SK-N-MC (cell line): ENCODE measurements around the gene ANGPTL8.

ENCODE experiments used
- EZH2 ChIP-seq: fragments of 200-600 bp; sonication (generic); IDR thresholded peaks from one replicate; pipeline ENCODE4 v1.6.1; 2017; ENCODE audit warnings: antibody characterized with exemption
- FOXP2 ChIP-seq: optimal IDR thresholded peaks from 2 replicates; pipeline ENCODE3; 2011; ENCODE audit warnings: mild to moderate bottlenecking, moderate library complexity; ENCODE audit not compliant: insufficient read depth; ENCODE audit errors: extremely low read length, control extremely low read depth
- POLR2AphosphoS5 ChIP-seq: IDR thresholded peaks from 2 replicates; pipeline ENCODE4 v1.6.1; 2012; ENCODE audit warnings: mild to moderate bottlenecking, low read depth, low read length, borderline replicate concordance

- TF ChIP-seq POLR2AphosphoS5 (no peak), EZH2 (no peak), FOXP2 (no peak)
These were observed 40.5 kb upstream of the ANGPTL8 start for GRCh38 chr19:11198769-11199424.
